ENCODE results near the gene AADACL4. TPM values are rescaled to one million over a fixed set of nuclear protein-coding genes. Genes with fewer than 3 reads are reported as not detected.
"Not testable (repeated sequence)": the region's sequence is repeated elsewhere in the genome, so short reads cannot be mapped to it uniquely, and the experiment has no call there.

AADACL4 gene
- total RNA-seq, 1 donor from 2014 or later = not detected

GRCh38 chr1:12692967-12693782 lies 49.3 kb downstream of the AADACL4 start:
- H3K27me3 Mint-ChIP-seq (ENCODE audit: insufficient read depth) = peaks cover 14% of the 10 kb centered on the region
- no peak overlapping the region for H3K27ac Mint-ChIP-seq
- no peaks in the 10 kb centered on the region for H3K4me1 Mint-ChIP-seq (ENCODE audit: low read depth)
- H3K9me3 Mint-ChIP-seq = no peaks in the 10 kb centered on the region
- DNase-seq (ENCODE audit: low spot score) = no peak
- H3K4me3 Mint-ChIP-seq = no peak overlapping the region
- no peaks in the 10 kb centered on the region for H3K36me3 Mint-ChIP-seq (ENCODE audit: low read depth)
- intact Hi-C loops (cut with micrococcal nuclease) = no loop called here

DNA sequence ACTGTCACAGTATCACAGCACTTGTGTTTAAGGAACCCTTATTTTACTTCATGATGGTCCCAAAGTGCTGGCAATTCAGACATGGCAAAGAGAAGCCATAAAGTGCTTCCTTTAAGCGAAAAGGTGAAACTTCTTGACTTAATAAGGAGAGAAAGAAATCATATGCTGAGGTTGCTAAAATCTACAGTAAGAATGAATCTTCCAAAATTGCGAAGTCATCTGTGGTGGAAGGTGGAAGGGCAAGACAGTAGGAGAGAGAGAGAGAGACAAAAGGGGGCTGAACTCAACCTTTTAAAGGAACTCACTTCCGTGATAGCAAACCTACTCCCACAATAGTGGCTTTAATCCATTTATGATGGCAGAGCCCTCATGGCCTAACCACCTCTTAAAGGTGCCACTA lies 52.8 kb downstream of the AADACL4 start:
- Mint-ChIP-seq H3K27me3 (ENCODE audit: insufficient read depth) (peaks cover 23% of the 10 kb centered on the region), H3K9me3 (no peaks in the 10 kb centered on the region), H3K36me3 (ENCODE audit: low read depth) (no peaks in the 10 kb centered on the region), H3K4me1 (ENCODE audit: low read depth) (no peaks in the 10 kb centered on the region), H3K4me3 (no peak overlapping the region), H3K27ac (no peak overlapping the region)
- no peak for DNase-seq (ENCODE audit: low spot score)
- intact Hi-C loops (cut with micrococcal nuclease) = no loop called here

DNA sequence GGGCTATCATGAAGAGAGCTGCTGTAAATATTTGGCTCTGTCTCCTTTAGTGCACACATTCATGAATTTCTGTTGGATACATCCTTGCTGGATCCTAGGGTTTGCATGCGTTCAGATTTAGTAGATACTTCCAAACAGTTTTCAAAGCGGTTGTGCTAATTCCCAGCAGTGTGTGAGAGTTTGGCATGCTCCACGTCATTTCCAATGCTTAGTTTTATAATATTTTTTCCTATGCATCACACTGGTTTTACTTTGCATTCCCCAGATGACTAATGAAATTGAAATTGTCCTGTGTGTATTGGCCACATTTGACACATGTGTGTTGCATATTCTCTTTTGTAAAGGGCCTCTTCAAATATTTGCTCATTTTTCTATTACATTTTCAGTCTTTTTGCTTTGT lies 53.5 kb downstream of the AADACL4 start:
- H3K27me3 Mint-ChIP-seq (ENCODE audit: insufficient read depth) = peaks cover 23% of the 10 kb centered on the region
- no peaks in the 10 kb centered on the region for H3K4me1 Mint-ChIP-seq (ENCODE audit: low read depth)
- H3K27ac Mint-ChIP-seq = no peak overlapping the region
- H3K4me3 Mint-ChIP-seq = no peak overlapping the region
- no peak for DNase-seq (ENCODE audit: low spot score)
- H3K9me3 Mint-ChIP-seq = no peaks in the 10 kb centered on the region
- no peaks in the 10 kb centered on the region for H3K36me3 Mint-ChIP-seq (ENCODE audit: low read depth)
- intact Hi-C loops (cut with micrococcal nuclease) = no loop called here

DNA sequence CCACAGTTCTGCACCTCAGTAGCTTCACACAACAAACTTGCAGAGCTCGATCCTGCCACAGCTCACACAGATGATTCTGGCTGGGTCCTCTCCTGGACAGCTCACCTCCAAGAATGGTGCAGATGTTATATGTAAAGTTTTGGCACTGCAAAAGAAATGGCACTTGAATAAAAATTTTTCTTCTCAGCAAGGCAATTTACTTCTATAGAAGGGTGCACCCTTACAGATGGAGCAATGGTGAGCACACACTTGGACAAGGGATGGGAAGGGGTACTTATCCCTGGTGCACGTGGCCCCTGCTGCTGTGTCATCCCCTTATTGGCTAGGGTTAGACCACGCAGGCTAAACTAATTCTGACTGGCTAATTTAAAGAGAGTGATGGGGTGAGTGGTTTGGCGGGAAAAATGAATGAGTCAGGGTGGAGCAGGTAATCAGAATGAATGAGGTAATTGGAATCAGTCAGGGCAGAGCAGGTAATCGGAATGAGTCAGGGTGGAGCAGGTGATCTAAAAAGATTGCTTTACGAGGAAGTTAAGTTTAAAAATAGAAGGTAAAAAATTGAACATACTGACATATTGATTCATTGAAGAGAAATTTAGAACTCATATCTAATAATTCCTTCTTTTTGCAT lies 60.1 kb downstream of the AADACL4 start:
- no peak overlapping the region for H3K4me3 Mint-ChIP-seq
- DNase-seq (ENCODE audit: low spot score) = no peak
- H3K27ac Mint-ChIP-seq = no peak overlapping the region
- intact Hi-C loops (cut with micrococcal nuclease) = no loop called here
- H3K9me3 Mint-ChIP-seq = no peaks in the 10 kb centered on the region
- no peaks in the 10 kb centered on the region for H3K4me1 Mint-ChIP-seq (ENCODE audit: low read depth)
- H3K36me3 Mint-ChIP-seq (ENCODE audit: low read depth) = no peaks in the 10 kb centered on the region
- H3K27me3 Mint-ChIP-seq (ENCODE audit: insufficient read depth) = peaks cover 5% of the 10 kb centered on the region

- intact Hi-C loops (cut with micrococcal nuclease) = no loop called here
- H3K27me3 Mint-ChIP-seq (ENCODE audit: insufficient read depth) = no peaks in the 10 kb centered on the region
- no peaks in the 10 kb centered on the region for H3K4me1 Mint-ChIP-seq (ENCODE audit: low read depth)
- H3K27ac Mint-ChIP-seq = no peak overlapping the region
- H3K4me3 Mint-ChIP-seq = no peak overlapping the region
- no peaks in the 10 kb centered on the region for H3K36me3 Mint-ChIP-seq (ENCODE audit: low read depth)
- no peaks in the 10 kb centered on the region for H3K9me3 Mint-ChIP-seq
- no peak for DNase-seq (ENCODE audit: low spot score)
Measured at GRCh38 chr1:12706061-12706460, 62.2 kb downstream of the AADACL4 start.

GRCh38 chr1:12708396-12709090 lies 64.7 kb downstream of the AADACL4 start:
- Mint-ChIP-seq H3K27ac (no peak overlapping the region), H3K9me3 (no peaks in the 10 kb centered on the region), H3K4me3 (no peak overlapping the region), H3K27me3 (ENCODE audit: insufficient read depth) (peaks cover 7% of the 10 kb centered on the region), H3K36me3 (ENCODE audit: low read depth) (no peaks in the 10 kb centered on the region), H3K4me1 (ENCODE audit: low read depth) (no peaks in the 10 kb centered on the region)
- intact Hi-C loops (cut with micrococcal nuclease) = no loop called here
- no peak for DNase-seq (ENCODE audit: low spot score)

DNA sequence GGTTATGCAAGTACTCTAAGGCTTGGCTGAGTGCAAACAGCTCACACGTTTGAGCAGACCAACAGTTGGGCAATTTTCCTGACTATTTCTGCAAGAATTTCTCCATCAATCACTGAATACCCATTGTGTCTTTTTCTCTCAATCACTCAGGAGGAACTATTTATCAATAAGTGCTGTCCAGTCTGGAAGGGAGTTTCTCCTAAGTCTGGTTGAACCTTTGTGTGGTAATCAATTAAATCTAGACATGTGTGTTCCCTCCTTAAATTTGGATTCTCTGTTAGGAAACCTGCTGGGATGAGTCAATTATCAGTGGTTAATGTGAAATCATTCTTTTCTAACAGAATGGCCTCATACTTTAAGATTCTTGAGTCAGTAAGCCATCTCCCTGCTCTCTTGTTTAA lies 65.2 kb downstream of the AADACL4 start:
- intact Hi-C loops (cut with micrococcal nuclease) = no loop called here
- H3K4me1 Mint-ChIP-seq (ENCODE audit: low read depth) = no peaks in the 10 kb centered on the region
- H3K36me3 Mint-ChIP-seq (ENCODE audit: low read depth) = no peaks in the 10 kb centered on the region
- no peak overlapping the region for H3K27ac Mint-ChIP-seq
- no peak for DNase-seq (ENCODE audit: low spot score)
- H3K9me3 Mint-ChIP-seq = no peaks in the 10 kb centered on the region
- no peak overlapping the region for H3K4me3 Mint-ChIP-seq
- peaks cover 7% of the 10 kb centered on the region for H3K27me3 Mint-ChIP-seq (ENCODE audit: insufficient read depth)

DNA sequence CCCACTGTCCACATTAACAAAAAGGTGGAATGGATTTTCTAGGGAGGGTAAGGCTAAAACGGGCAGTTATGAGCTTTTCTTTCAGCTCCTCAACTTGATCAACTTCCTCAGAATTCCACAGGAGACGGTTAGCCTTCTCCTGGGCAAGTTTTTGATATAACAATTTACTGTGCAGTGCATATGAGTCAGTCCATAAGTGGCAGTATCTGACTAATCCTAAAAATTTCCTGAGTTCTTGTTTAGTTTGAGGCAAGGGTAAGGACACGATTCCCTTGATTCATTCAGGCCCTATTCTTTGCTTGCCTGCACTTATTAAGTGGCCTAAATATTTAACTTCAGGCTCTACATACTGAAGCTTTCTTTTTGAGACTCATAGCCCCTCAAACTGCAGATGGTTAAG lies 65.8 kb downstream of the AADACL4 start:
- H3K4me1 Mint-ChIP-seq (ENCODE audit: low read depth) = no peaks in the 10 kb centered on the region
- no peaks in the 10 kb centered on the region for H3K9me3 Mint-ChIP-seq
- no peak overlapping the region for H3K27ac Mint-ChIP-seq
- intact Hi-C loops (cut with micrococcal nuclease) = no loop called here
- no peak overlapping the region for H3K4me3 Mint-ChIP-seq
- no peaks in the 10 kb centered on the region for H3K36me3 Mint-ChIP-seq (ENCODE audit: low read depth)
- no peak for DNase-seq (ENCODE audit: low spot score)
- peaks cover 7% of the 10 kb centered on the region for H3K27me3 Mint-ChIP-seq (ENCODE audit: insufficient read depth)

- Mint-ChIP-seq H3K27ac (no peak overlapping the region), H3K36me3 (ENCODE audit: low read depth) (no peaks in the 10 kb centered on the region), H3K27me3 (ENCODE audit: insufficient read depth) (peaks cover 12% of the 10 kb centered on the region), H3K9me3 (no peaks in the 10 kb centered on the region), H3K4me1 (ENCODE audit: low read depth) (no peaks in the 10 kb centered on the region), H3K4me3 (no peak overlapping the region)
- no peak for DNase-seq (ENCODE audit: low spot score)
- intact Hi-C loops (cut with micrococcal nuclease) = no loop called here
Measured at GRCh38 chr1:12711536-12711935, 67.7 kb downstream of the AADACL4 start.

DNA sequence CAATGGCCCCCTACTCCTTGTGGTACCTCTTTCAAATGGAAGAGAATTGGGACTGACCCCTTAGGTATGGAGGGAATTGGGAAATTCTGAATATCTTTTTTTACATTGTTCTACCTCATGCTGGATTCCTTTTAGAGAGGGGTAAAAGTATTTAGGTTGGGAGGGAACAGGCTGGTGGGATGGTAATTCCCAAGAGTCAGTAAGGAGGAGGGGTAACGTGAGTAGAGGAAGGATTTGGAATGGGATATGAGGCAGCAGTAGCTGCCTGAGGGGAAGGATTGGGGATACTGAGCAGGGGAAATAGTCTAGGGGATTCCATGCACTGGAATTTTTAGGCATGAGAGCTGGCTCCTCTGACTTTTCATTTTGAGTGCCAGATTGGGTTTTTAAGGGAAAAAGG lies 68.2 kb downstream of the AADACL4 start:
- H3K27ac Mint-ChIP-seq = no peak overlapping the region
- no peaks in the 10 kb centered on the region for H3K4me1 Mint-ChIP-seq (ENCODE audit: low read depth)
- H3K9me3 Mint-ChIP-seq = no peaks in the 10 kb centered on the region
- intact Hi-C loops (cut with micrococcal nuclease) = no loop called here
- peaks cover 12% of the 10 kb centered on the region for H3K27me3 Mint-ChIP-seq (ENCODE audit: insufficient read depth)
- DNase-seq (ENCODE audit: low spot score) = no peak
- H3K4me3 Mint-ChIP-seq = no peak overlapping the region
- H3K36me3 Mint-ChIP-seq (ENCODE audit: low read depth) = no peaks in the 10 kb centered on the region

DNA sequence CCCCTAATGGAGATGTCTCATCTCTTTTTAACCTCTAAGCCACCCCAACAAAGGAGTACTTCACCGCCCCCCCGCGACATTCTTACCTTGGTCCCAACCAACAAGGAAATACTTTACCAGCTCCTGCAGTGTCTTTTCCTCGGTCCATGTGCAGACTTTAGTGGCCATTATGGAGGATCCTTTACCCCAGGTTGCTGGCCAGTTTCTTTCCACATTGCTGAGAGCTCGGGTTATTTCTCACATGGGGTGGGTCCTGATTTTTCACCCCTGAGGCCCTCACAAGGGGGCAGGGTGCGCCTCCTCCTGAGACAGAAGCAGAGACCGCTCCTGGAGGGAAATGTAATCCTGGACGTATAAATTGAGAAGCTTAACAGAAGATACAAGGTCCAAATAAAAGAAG lies 69.0 kb downstream of the AADACL4 start:
- Mint-ChIP-seq H3K9me3 (no peaks in the 10 kb centered on the region), H3K4me3 (no peak overlapping the region), H3K36me3 (ENCODE audit: low read depth) (no peaks in the 10 kb centered on the region)

GRCh38 chr1:12713651-12714050 lies 69.8 kb downstream of the AADACL4 start:
- DNase-seq (ENCODE audit: low spot score); H3K36me3 Mint-ChIP-seq (ENCODE audit: low read depth); H3K9me3 Mint-ChIP-seq; H3K4me1 Mint-ChIP-seq (ENCODE audit: low read depth); intact Hi-C loops (cut with micrococcal nuclease); H3K4me3 Mint-ChIP-seq; H3K27ac Mint-ChIP-seq: not testable (repeated sequence)
- peaks cover 12% of the 10 kb centered on the region for H3K27me3 Mint-ChIP-seq (ENCODE audit: insufficient read depth)

More for the DNA sequence above, 69.0 kb downstream of the AADACL4 start:
- intact Hi-C loops (cut with micrococcal nuclease) = no loop called here
- H3K4me1 Mint-ChIP-seq (ENCODE audit: low read depth) = no peaks in the 10 kb centered on the region
- H3K27me3 Mint-ChIP-seq (ENCODE audit: insufficient read depth) = peaks cover 12% of the 10 kb centered on the region
- no peak for DNase-seq (ENCODE audit: low spot score)
- no peak overlapping the region for H3K27ac Mint-ChIP-seq
